GM13977 (cell line): ENCODE results near the gene GPR25.

ENCODE experiments used
- DNase-seq: peaks from one replicate; pipeline ENCODE4 v3.0.0; 2012; ENCODE audit warnings: low spot score
- CTCF ChIP-seq: IDR thresholded peaks from 2 replicates; pipeline ENCODE4 v1.5.1; 2012; ENCODE audit warnings: mild to moderate bottlenecking, control low read depth; ENCODE audit not compliant: insufficient read depth; ENCODE audit errors: extremely low read depth, missing control alignments
- in situ Hi-C: fragments of 300-500 bp; cut with MboI; formaldehyde crosslinking; loops from one replicate; pipeline ENCODE4 v1.12.0; 2022; ENCODE audit warnings: low sequenced_read_pairs, low pct_unique_long_range_greater_than_20kb, mixed read lengths, inconsistent platforms; ENCODE audit not compliant: unreplicated experiment

GPR25 gene

GRCh38 chr1:200901796-200902444, 29.1 kb downstream of the GPR25 start:
- no peak for DNase-seq
- in situ Hi-C loops: no loop called here
- no peak for TF ChIP-seq CTCF

GRCh38 chr1:200903793-200904192, 31.0 kb downstream of the GPR25 start:
- no peak for TF ChIP-seq CTCF
- no peak for DNase-seq
- in situ Hi-C loops: no loop called here

GRCh38 chr1:200904772-200905171, 32.0 kb downstream of the GPR25 start:
- no peak for DNase-seq
- TF ChIP-seq CTCF: no peak
- in situ Hi-C loops: no loop called here

- no peak for TF ChIP-seq CTCF
- in situ Hi-C loops: no loop called here
- DNase-seq: peak; percentile 63
These were observed 32.8 kb downstream of the GPR25 start for GRCh38 chr1:200905411-200906052.

GRCh38 chr1:200906491-200906890, 33.7 kb downstream of the GPR25 start:
- in situ Hi-C loops: no loop called here
- no peak for TF ChIP-seq CTCF

GRCh38 chr1:200907611-200908097, 34.9 kb downstream of the GPR25 start:
- in situ Hi-C loops: no loop called here
- DNase-seq: peak; percentile 77
- TF ChIP-seq CTCF: no peak

More at GRCh38 chr1:200906491-200906890, 33.7 kb downstream of the GPR25 start:
- DNase-seq: no peak
